SK-N-SH treated with all-trans-retinoic acid at 6 μM for 48 hours (cell line): ENCODE measurements around the gene ATP8A2.

Source experiments
- ATAC-seq: fragments of 200-7000 bp; cut with Tn5 transposase; 3 replicates; pipeline ENCODE4 v1.9.1; 2020; ENCODE audit warnings: mild to moderate bottlenecking, moderate library complexity
- ARNTL ChIP-seq: fragments of 450-650 bp; formaldehyde crosslinking; IDR thresholded peaks from 2 replicates; pipeline ENCODE4 v1.5.0; 2020; ENCODE audit warnings: low read depth, mild to moderate bottlenecking, moderate library complexity, borderline replicate concordance
- BACH2 ChIP-seq: fragments of 250-450 bp; sonication (Bioruptor Pico); IDR thresholded peaks from 2 replicates; pipeline ENCODE4 v1.9.0; 2021; ENCODE audit warnings: mild to moderate bottlenecking, borderline replicate concordance
- CSDC2 ChIP-seq: fragments of 250-450 bp; sonication (Bioruptor Pico); IDR thresholded peaks from 2 replicates; pipeline ENCODE4 v1.5.0; 2020; ENCODE audit warnings: mild to moderate bottlenecking, moderate library complexity
- ESRRG ChIP-seq: fragments of 250-450 bp; sonication (Bioruptor Pico); IDR thresholded peaks from 2 replicates; pipeline ENCODE4 v1.6.1; 2021; ENCODE audit warnings: mild to moderate bottlenecking
- GLIS3 ChIP-seq: fragments of 250-450 bp; sonication (Bioruptor Pico); IDR thresholded peaks from 2 replicates; pipeline ENCODE4 v1.5.0; 2020; ENCODE audit warnings: mild to moderate bottlenecking, moderate library complexity
- ISL1 ChIP-seq: fragments of 250-450 bp; sonication (Bioruptor Pico); IDR thresholded peaks from 2 replicates; pipeline ENCODE4 v2.1.2; 2022; ENCODE audit warnings: mild to moderate bottlenecking, moderate library complexity
- OSR1 ChIP-seq: fragments of 250-450 bp; sonication (Bioruptor Pico); IDR thresholded peaks from 2 replicates; pipeline ENCODE4 v1.8.0; 2022; ENCODE audit warnings: moderate library complexity, mild to moderate bottlenecking, inconsistent platforms
- RARB ChIP-seq: fragments of 250-450 bp; sonication (Bioruptor Pico); IDR thresholded peaks from 2 replicates; pipeline ENCODE4 v1.8.0; 2021; ENCODE audit warnings: mild to moderate bottlenecking, moderate library complexity
- SNAI2 ChIP-seq: fragments of 250-450 bp; sonication (Bioruptor Pico); IDR thresholded peaks from 2 replicates; pipeline ENCODE4 v1.5.0; 2020; ENCODE audit warnings: mild to moderate bottlenecking, moderate library complexity
- TOX ChIP-seq: fragments of 250-450 bp; sonication (Bioruptor Pico); IDR thresholded peaks from 2 replicates; pipeline ENCODE4 v1.8.0; 2021; ENCODE audit warnings: mild to moderate bottlenecking, moderate library complexity, borderline replicate concordance
- TSHZ2 ChIP-seq: fragments of 250-450 bp; sonication (Bioruptor Pico); IDR thresholded peaks from 2 replicates; pipeline ENCODE4 v1.5.0; 2020; ENCODE audit warnings: mild to moderate bottlenecking, moderate library complexity
- ZC3H10 ChIP-seq: fragments of 250-450 bp; sonication (Bioruptor Pico); IDR thresholded peaks from 2 replicates; pipeline ENCODE4 v1.5.1; 2021; ENCODE audit warnings: mild to moderate bottlenecking, moderate library complexity
- ZFP3 ChIP-seq: fragments of 250-450 bp; sonication (Bioruptor Pico); IDR thresholded peaks from 2 replicates; pipeline ENCODE4 v1.5.0; 2020; ENCODE audit warnings: mild to moderate bottlenecking, moderate library complexity
- ZFP30 ChIP-seq: fragments of 450-650 bp; formaldehyde crosslinking; IDR thresholded peaks from 2 replicates; pipeline ENCODE4 v1.5.0; 2022; ENCODE audit warnings: mild to moderate bottlenecking, moderate library complexity
- ZNF565 ChIP-seq: fragments of 450-650 bp; formaldehyde crosslinking; conservative IDR thresholded peaks from 2 replicates; pipeline ENCODE4 v1.5.0; 2020; ENCODE audit warnings: low read depth, mild to moderate bottlenecking, moderate library complexity
- ZNF8 ChIP-seq: fragments of 450-650 bp; formaldehyde crosslinking; IDR thresholded peaks from 2 replicates; pipeline ENCODE4 v1.5.0; 2020; ENCODE audit warnings: mild to moderate bottlenecking, moderate library complexity
- TF ChIP-seq, protein P1 (sequence below): fragments of 250-450 bp; sonication (Bioruptor Pico); IDR thresholded peaks from 2 replicates; pipeline ENCODE4 v1.5.1; 2021; ENCODE audit warnings: mild to moderate bottlenecking, moderate library complexity
- TF ChIP-seq, protein P2 (sequence below): fragments of 250-450 bp; sonication (Bioruptor Pico); IDR thresholded peaks from 2 replicates; pipeline ENCODE4 v1.8.0; 2020; ENCODE audit warnings: mild to moderate bottlenecking, moderate library complexity, borderline replicate concordance
- TF ChIP-seq, protein P3 (sequence below): fragments of 250-450 bp; sonication (Bioruptor Pico); IDR thresholded peaks from 2 replicates; pipeline ENCODE4 v1.8.0; 2021; ENCODE audit warnings: low read depth, mild to moderate bottlenecking, moderate library complexity, borderline replicate concordance
- TF ChIP-seq, protein P4 (sequence below): fragments of 250-450 bp; sonication (Bioruptor Pico); IDR thresholded peaks from 2 replicates; pipeline ENCODE4 v1.5.1; 2020; ENCODE audit warnings: low read depth, mild to moderate bottlenecking, moderate library complexity

ATP8A2 gene

DNA sequence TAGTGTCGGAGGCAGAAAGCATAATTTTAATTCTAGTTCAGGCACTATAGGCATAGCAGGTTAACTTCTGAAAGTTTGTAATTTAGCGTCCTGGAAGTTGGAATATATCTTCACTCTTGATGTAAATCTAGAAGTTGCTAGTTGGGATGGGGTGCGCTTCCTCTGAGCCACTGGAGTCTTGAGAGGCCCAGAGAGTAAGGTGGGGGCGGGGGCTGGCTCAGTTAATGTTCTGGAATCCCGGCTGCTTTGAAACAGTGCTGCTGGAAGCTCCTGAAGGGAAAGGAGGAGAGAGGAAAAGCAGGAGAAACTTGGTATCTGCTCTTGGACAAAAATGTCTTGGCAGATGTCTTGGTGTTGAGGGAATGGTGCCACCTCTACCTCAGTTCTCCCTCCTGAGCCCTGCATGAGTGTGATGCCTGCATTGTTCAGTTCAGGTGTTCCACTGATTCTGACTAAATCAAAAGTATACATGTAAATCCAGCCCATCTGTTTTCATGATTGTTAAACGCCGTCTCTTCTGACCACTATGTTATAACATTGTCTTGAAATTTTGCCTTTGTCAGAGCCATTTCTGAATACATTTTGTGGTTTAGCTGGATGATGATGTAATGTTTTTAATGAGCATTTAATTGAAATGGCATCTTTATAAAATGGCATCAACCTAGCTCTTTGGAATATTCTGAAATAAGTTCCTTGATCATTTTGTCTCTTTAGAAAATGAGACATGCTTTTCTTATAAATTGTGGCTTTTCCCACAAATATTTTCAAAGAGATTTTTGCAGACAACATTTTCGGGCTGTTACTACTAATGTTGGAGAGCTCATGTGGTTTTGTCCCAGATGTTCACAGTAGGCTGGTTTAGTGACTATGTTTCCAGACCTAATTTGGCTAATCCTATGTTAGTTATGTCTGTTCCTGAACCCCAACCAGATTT lies 477.3 kb downstream of the ATP8A2 start:
- no peak for TF ChIP-seq ZC3H10 (CRISPR knock-in tag)
- no peak for TF ChIP-seq CSDC2 (CRISPR knock-in tag)
- TF ChIP-seq, protein P1, sequence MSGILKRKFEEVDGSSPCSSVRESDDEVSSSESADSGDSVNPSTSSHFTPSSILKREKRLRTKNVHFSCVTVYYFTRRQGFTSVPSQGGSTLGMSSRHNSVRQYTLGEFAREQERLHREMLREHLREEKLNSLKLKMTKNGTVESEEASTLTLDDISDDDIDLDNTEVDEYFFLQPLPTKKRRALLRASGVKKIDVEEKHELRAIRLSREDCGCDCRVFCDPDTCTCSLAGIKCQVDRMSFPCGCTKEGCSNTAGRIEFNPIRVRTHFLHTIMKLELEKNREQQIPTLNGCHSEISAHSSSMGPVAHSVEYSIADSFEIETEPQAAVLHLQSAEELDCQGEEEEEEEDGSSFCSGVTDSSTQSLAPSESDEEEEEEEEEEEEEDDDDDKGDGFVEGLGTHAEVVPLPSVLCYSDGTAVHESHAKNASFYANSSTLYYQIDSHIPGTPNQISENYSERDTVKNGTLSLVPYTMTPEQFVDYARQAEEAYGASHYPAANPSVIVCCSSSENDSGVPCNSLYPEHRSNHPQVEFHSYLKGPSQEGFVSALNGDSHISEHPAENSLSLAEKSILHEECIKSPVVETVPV = no peak
- no peak for TF ChIP-seq ZFP3

DNA sequence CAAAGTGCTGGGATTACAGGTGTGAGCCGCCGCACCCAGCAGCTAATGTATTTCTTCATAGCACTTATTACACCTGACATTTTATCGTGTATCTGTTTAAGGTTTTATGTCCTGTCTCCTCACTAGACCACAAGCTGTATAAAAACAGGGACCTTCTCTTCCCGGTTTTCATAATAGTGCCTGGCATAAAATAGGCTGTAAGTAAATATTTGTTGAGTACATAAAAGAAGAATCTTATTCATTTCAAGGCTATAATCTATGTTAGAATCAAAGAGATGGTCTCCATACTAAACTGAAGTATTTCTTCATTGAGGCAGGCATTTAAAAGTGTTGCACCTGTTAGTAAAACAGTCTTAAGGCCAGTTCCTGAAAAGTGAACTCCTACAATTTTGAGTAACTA lies 486.1 kb downstream of the ATP8A2 start:
- ATAC-seq = no peak
- TF ChIP-seq GLIS3 (CRISPR knock-in tag) (no peak), ESRRG (CRISPR knock-in tag) (no peak), SNAI2 (CRISPR knock-in tag) (no peak), BACH2 (no peak), ARNTL (no peak), ZNF565 (no peak), ZFP3 (no peak), ZFP30 (CRISPR knock-in tag) (no peak)
- TF ChIP-seq, protein P2, sequence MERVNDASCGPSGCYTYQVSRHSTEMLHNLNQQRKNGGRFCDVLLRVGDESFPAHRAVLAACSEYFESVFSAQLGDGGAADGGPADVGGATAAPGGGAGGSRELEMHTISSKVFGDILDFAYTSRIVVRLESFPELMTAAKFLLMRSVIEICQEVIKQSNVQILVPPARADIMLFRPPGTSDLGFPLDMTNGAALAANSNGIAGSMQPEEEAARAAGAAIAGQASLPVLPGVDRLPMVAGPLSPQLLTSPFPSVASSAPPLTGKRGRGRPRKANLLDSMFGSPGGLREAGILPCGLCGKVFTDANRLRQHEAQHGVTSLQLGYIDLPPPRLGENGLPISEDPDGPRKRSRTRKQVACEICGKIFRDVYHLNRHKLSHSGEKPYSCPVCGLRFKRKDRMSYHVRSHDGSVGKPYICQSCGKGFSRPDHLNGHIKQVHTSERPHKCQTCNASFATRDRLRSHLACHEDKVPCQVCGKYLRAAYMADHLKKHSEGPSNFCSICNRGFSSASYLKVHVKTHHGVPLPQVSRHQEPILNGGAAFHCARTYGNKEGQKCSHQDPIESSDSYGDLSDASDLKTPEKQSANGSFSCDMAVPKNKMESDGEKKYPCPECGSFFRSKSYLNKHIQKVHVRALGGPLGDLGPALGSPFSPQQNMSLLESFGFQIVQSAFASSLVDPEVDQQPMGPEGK (CRISPR knock-in tag) = no peak
- TF ChIP-seq, all 23 proteins: peak for 0

More for the DNA sequence above, 477.3 kb downstream of the ATP8A2 start:
- ATAC-seq = no peak

DNA sequence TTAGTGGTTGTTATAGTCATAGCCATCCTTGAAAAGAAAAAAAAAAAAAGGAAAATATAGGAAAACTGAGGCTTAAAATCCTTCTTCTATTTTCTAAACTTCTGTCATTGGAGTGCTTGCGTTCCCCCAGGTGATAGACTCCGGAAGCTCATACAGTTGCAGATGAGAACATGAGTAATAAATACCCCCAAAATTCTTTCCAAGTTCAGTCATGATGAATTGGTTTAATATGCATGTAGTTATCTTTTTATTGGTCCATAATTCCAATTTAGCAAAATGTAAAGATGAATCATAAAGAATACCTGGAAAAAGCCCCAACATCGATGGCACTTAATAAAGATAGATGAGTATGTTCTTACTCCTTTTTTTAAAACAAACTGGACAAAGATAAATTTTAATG lies 487.8 kb downstream of the ATP8A2 start:
- TF ChIP-seq, protein P3, sequence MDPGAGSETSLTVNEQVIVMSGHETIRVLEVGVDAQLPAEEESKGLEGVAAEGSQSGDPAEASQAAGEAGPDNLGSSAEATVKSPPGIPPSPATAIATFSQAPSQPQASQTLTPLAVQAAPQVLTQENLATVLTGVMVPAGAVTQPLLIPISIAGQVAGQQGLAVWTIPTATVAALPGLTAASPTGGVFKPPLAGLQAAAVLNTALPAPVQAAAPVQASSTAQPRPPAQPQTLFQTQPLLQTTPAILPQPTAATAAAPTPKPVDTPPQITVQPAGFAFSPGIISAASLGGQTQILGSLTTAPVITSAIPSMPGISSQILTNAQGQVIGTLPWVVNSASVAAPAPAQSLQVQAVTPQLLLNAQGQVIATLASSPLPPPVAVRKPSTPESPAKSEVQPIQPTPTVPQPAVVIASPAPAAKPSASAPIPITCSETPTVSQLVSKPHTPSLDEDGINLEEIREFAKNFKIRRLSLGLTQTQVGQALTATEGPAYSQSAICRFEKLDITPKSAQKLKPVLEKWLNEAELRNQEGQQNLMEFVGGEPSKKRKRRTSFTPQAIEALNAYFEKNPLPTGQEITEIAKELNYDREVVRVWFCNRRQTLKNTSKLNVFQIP (CRISPR knock-in tag) = no peak
- TF ChIP-seq ZFP3 (no peak), ISL1 (CRISPR knock-in tag) (no peak), ARNTL (no peak), ESRRG (CRISPR knock-in tag) (no peak), OSR1 (CRISPR knock-in tag) (no peak), RARB (CRISPR knock-in tag) (no peak)
- TF ChIP-seq, protein P2 (CRISPR knock-in tag) = no peak

DNA sequence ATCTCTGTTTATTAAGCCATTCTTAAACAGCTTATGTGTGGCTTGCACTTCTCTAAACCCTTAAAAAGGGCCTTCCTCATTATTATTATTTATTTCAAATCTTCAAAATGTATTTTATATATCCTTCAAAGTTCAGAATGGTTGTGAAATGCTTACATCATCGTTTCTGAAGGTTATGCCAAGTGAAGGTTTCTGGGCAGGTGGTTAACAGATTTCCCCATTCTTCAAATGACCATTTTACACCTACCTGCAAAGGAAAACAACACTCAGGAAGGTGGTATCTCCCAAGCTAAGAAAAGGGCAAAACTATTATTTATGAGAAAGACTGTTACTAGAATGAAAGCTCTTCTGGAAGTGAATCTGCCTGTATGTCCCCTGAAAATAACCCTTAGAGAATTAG lies 488.5 kb downstream of the ATP8A2 start:
- no peak for ATAC-seq
- TF ChIP-seq ZFP30 (CRISPR knock-in tag) (no peak), CSDC2 (CRISPR knock-in tag) (no peak), ZNF565 (no peak), ESRRG (CRISPR knock-in tag) (no peak), ZNF8 (no peak), GLIS3 (CRISPR knock-in tag) (no peak), TOX (CRISPR knock-in tag) (no peak), BACH2 (no peak), OSR1 (CRISPR knock-in tag) (no peak), TSHZ2 (CRISPR knock-in tag) (no peak)
- TF ChIP-seq, protein P1 = no peak
- TF ChIP-seq, protein P4, sequence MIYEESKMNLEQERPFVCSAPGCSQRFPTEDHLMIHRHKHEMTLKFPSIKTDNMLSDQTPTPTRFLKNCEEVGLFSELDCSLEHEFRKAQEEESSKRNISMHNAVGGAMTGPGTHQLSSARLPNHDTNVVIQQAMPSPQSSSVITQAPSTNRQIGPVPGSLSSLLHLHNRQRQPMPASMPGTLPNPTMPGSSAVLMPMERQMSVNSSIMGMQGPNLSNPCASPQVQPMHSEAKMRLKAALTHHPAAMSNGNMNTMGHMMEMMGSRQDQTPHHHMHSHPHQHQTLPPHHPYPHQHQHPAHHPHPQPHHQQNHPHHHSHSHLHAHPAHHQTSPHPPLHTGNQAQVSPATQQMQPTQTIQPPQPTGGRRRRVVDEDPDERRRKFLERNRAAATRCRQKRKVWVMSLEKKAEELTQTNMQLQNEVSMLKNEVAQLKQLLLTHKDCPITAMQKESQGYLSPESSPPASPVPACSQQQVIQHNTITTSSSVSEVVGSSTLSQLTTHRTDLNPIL (CRISPR knock-in tag) = no peak
- TF ChIP-seq, protein P2 (CRISPR knock-in tag) = no peak

More for the DNA sequence above, 487.8 kb downstream of the ATP8A2 start:
- no peak for ATAC-seq
